NT2/D1 (cell line): ENCODE measurements around the gene PODXL2.

Source experiments
- DNase-seq: peaks from one replicate; pipeline ENCODE4 v3.0.0-alpha.2; 2011; ENCODE audit warnings: low read depth, low spot score
- H3K27me3 ChIP-seq: 2 replicates; pipeline ENCODE4 v1.6.0; 2011; ENCODE audit warnings: mild to moderate bottlenecking; ENCODE audit not compliant: insufficient read length, insufficient read depth
- H3K36me3 ChIP-seq: 2 replicates; pipeline ENCODE4 v1.6.1; 2011; ENCODE audit warnings: mild to moderate bottlenecking, low read length, mixed read lengths; ENCODE audit not compliant: insufficient read depth, insufficient read length
- H3K4me1 ChIP-seq: 2 replicates; pipeline ENCODE4 v1.5.1; 2011; ENCODE audit not compliant: insufficient read depth, insufficient read length
- H3K4me3 ChIP-seq: 2 replicates; pipeline ENCODE4 v1.5.1; 2011; ENCODE audit warnings: low read depth; ENCODE audit not compliant: insufficient read length
- H3K9ac ChIP-seq: 2 replicates; pipeline ENCODE4 v1.6.0; 2011; ENCODE audit warnings: low read depth; ENCODE audit not compliant: insufficient read length
- H3K9me3 ChIP-seq: 2 replicates; pipeline ENCODE4 v1.5.1; 2011; ENCODE audit warnings: mild to moderate bottlenecking, low read length; ENCODE audit not compliant: insufficient read depth
- SUZ12 ChIP-seq: IDR thresholded peaks from 2 replicates; pipeline ENCODE4 v1.6.1; 2011; ENCODE audit not compliant: insufficient read length, insufficient read depth; ENCODE audit errors: extremely low read depth
- YY1 ChIP-seq: IDR thresholded peaks from 2 replicates; pipeline ENCODE4 v1.6.1; 2011; ENCODE audit not compliant: insufficient read length, insufficient read depth
- ZNF274 ChIP-seq: IDR thresholded peaks from 2 replicates; pipeline ENCODE4 v1.6.1; 2011; ENCODE audit warnings: mild to moderate bottlenecking, low read depth, low read length

PODXL2 gene

DNA sequence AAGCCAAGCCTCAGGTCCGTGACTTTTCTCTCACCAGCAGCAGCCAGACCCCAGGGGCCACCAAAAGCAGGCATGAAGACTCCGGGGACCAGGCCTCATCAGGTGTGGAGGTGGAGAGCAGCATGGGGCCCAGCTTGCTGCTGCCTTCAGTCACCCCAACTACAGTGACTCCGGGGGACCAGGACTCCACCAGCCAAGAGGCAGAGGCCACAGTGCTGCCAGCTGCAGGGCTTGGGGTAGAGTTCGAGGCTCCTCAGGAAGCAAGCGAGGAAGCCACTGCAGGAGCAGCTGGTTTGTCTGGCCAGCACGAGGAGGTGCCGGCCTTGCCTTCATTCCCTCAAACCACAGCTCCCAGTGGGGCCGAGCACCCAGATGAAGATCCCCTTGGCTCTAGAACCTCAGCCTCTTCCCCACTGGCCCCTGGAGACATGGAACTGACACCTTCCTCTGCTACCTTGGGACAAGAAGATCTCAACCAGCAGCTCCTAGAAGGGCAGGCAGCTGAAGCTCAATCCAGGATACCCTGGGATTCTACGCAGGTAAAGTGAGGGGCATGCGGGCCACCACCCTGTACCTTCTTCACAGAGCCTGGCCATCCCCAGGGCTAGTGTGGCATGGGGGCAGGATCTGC lies 31.8 kb downstream of the PODXL2 start:
- Histone ChIP-seq H3K4me1 (no peaks in the 10 kb centered on the region), H3K4me3 (no peak overlapping the region), H3K36me3 (peaks cover 9% of the 10 kb centered on the region), H3K27me3 (no peaks in the 10 kb centered on the region), H3K9me3 (no peaks in the 10 kb centered on the region), H3K9ac (no peak overlapping the region)
- TF ChIP-seq ZNF274 = no peak
- no peak for TF ChIP-seq YY1
- no peak for TF ChIP-seq SUZ12
- no peak for DNase-seq

DNA sequence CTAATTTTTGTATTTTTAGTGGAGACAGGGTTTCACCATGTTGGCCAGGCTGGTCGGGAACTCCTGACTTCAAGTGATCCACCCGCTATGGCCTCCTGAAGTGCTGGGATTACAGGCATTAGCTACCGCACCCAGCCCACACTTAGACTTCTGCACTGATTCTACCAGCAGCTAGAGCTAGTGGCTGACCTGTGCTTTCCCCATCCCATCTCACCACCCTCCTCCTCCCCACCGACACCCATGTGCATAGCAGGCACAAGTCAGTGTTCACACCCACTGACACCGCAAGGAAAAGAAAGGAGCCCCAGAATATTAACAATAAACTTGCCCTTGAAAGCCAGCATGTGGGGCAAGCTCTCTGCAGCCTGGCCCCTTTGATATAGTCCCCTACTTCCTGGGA lies 32.6 kb downstream of the PODXL2 start:
- DNase-seq = no peak
- Histone ChIP-seq H3K9me3 (no peaks in the 10 kb centered on the region), H3K4me3 (no peak overlapping the region), H3K4me1 (no peaks in the 10 kb centered on the region), H3K27me3 (no peaks in the 10 kb centered on the region), H3K9ac (no peak overlapping the region), H3K36me3 (peaks cover 9% of the 10 kb centered on the region)
- TF ChIP-seq SUZ12 (no peak), ZNF274 (no peak), YY1 (no peak)

DNA sequence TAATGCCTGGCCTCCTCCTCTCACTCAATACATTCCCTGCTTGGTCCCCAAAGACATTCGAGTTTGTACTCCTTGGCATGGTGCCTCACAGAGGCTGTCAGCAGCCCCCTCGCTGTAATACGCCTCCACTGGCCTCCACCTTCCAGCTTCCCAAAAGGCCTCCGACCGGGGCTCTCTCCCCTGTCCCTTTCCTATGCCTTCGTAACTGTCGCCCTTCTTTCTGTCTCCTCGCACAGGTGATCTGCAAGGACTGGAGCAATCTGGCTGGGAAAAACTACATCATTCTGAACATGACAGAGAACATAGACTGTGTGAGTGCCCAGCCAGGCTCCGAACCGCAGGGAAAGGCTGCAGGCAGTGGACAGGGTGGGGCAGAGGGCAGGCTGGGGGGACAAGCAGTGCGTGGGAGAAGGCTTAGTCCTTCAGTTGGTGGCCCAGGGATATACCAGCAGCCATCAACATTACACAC lies 33.0 kb downstream of the PODXL2 start:
- DNase-seq = no peak
- H3K9ac ChIP-seq = no peak overlapping the region
- TF ChIP-seq ZNF274 (no peak), YY1 (no peak), SUZ12 (no peak)
- no peaks in the 10 kb centered on the region for H3K9me3 ChIP-seq
- no peaks in the 10 kb centered on the region for H3K4me1 ChIP-seq
- H3K4me3 ChIP-seq = no peak overlapping the region
- H3K27me3 ChIP-seq = no peaks in the 10 kb centered on the region
- H3K36me3 ChIP-seq = peaks cover 9% of the 10 kb centered on the region

DNA sequence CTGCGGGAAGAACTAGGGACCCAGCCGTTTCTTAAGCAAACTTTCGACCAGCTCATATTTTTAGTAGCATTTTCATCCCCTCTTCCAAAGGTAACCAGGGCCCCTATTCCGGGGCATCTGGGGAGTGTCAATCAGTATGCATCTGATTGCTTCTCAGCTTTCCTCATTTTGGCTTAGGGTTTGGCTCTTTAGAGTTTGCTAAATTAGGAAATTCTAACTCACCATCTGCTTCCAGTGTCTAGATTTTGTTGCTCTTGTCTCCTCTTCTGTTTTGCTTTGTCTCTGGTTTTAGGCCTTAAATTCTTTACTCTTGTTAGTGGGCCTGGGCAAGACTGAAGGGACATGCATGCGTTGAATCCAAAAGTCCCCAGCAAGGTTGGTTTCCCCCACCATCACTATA lies 34.2 kb downstream of the PODXL2 start:
- no peak for DNase-seq
- no peaks in the 10 kb centered on the region for H3K4me1 ChIP-seq
- no peak for TF ChIP-seq ZNF274
- TF ChIP-seq YY1 = no peak
- no peak for TF ChIP-seq SUZ12
- no peak overlapping the region for H3K9ac ChIP-seq
- peaks cover 9% of the 10 kb centered on the region for H3K36me3 ChIP-seq
- H3K9me3 ChIP-seq = no peaks in the 10 kb centered on the region
- H3K27me3 ChIP-seq = no peaks in the 10 kb centered on the region
- no peak overlapping the region for H3K4me3 ChIP-seq

DNA sequence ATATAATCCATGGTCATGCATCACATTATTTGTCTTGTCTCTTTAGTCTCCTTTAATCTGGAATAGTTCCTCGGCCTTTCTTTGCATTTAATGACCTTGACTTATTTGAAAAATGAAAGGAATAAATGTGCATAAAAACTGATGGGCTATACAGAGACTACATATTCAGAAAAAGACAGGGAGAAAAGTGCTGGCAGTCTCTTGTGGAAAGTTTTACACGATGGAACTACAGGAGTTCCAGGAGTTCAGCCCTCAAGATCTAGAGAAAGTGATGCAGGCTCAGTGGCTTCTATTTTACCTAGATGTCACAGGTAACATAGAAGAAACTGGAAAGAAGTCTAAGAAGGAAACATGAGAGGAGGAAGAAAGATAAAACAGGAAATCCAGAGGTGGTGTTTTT lies 36.2 kb downstream of the PODXL2 start:
- Histone ChIP-seq H3K27me3 (no peaks in the 10 kb centered on the region), H3K9me3 (no peaks in the 10 kb centered on the region), H3K36me3 (peaks cover 9% of the 10 kb centered on the region), H3K4me3 (no peak overlapping the region), H3K4me1 (no peaks in the 10 kb centered on the region), H3K9ac (no peak overlapping the region)
- TF ChIP-seq SUZ12 (no peak), YY1 (no peak), ZNF274 (no peak)
- DNase-seq = no peak

DNA sequence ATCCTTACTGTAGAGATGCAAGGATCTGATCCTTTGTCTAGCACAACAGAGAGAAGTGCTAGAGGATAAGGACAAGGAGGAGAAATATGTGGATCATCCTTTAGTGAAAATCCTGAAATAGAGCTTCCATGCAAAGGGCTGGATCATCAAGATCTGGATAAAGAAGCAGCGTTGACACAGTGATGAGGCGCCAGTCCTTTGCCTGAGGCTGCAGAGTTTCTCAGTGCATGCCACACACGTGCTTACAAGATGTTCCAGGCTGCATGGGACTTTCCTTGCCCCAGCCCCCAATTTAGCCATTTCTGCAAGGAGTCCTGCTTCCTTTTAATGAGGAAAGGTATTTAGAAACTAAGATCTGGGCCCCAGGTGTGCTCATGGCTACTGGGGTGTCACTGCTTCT lies 36.6 kb downstream of the PODXL2 start:
- TF ChIP-seq ZNF274 (no peak), SUZ12 (no peak), YY1 (no peak)
- no peak overlapping the region for H3K9ac ChIP-seq
- DNase-seq = no peak
- H3K36me3 ChIP-seq = peaks cover 6% of the 10 kb centered on the region
- H3K4me3 ChIP-seq = no peak overlapping the region
- H3K27me3 ChIP-seq = no peaks in the 10 kb centered on the region
- H3K4me1 ChIP-seq = no peaks in the 10 kb centered on the region
- H3K9me3 ChIP-seq = no peaks in the 10 kb centered on the region

DNA sequence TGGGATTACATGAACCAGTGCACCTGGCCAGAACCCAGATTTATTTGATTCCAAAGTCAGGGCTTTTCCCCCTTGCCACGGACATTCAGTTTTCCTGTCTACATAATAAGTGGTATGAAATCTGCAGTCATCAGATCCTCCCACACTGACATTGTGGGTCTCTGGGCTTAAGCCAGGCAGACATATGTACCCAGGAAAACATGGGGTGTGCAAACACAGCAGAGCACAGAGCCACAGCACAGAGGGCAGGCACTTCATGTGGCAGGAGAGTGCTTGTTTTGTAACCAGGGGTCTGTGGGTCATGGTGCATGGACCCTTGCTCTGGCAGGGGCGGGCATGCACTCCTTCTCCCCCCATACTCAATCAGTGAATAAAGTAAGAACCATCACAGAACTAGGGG lies 37.7 kb downstream of the PODXL2 start:
- H3K4me1 ChIP-seq = peaks cover 2% of the 10 kb centered on the region
- TF ChIP-seq ZNF274 (no peak), SUZ12 (no peak)
- no peak overlapping the region for H3K9ac ChIP-seq
- H3K36me3 ChIP-seq = no peaks in the 10 kb centered on the region
- no peak for DNase-seq
- H3K27me3 ChIP-seq = peaks cover 3% of the 10 kb centered on the region
- no peaks in the 10 kb centered on the region for H3K9me3 ChIP-seq
- H3K4me3 ChIP-seq = no peak overlapping the region

DNA sequence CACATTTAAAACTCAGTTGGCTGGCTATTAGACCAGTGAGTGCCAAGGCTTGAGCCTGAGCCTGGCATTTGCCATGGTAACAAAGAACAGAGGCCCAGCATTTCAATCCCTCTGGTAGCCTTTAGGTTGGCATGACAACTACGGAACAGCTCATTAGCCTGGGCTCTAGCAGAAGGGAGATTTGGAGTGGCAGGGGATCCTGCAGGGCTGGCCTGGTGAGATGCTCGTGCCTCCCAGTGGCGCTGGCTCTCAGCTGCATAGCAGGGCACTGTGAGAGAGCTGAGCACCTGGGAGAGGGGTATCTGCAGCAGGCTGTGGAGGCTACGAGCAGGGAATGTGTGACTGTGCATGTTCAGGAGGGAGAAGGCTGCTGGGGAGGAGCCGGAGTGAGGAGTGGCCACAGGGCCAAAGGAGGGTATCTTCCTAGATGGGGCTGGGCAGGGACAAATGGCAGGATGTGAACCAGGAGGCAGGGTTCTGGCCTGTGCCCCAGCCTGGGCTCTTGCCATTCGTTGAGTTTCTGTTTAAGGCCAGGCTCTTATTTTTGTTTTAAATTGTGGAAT lies 38.2 kb downstream of the PODXL2 start:
- peaks cover 7% of the 10 kb centered on the region for H3K27me3 ChIP-seq
- H3K9me3 ChIP-seq = no peaks in the 10 kb centered on the region
- no peak overlapping the region for H3K9ac ChIP-seq
- TF ChIP-seq SUZ12 = no peak
- no peak for TF ChIP-seq YY1
- TF ChIP-seq ZNF274 = no peak
- no peak for DNase-seq
- H3K4me3 ChIP-seq = no peak overlapping the region
- no peaks in the 10 kb centered on the region for H3K36me3 ChIP-seq
- H3K4me1 ChIP-seq = peaks cover 6% of the 10 kb centered on the region
